ENCODE measurements around the gene ZNF827. TPM values are rescaled to one million over a fixed set of nuclear protein-coding genes. Genes with fewer than 3 reads are reported as not detected.

ZNF827 gene
- total and polyA plus RNA-seq, 4 donors, result 2.6 to 29.2 (median 12.3) TPM

DNA sequence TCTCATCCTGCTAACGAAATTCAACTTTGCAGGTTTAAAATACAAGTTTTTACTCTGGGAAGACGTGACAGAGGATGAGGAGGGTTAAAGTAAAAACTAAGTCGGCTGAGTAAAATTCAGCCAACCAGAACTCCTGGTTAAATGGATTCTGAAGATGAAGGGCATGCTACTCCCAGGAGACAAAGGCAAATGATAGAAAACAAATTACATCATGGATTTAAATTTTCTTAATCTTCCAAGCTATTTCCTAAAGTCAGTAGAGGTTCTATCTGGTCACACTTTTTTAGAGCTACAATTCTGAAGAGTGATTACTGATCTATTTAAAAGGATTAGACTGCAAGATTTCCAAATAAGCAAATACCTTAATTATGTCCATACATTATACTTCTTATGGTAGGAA is 47.9 kb downstream of the ZNF827 start:
- WGBS, 2 donors, result 77 to 80% methylated on average over 3 of the region's 3 CpGs
- ATAC-seq (ENCODE audit: low FRiP score), result no peak
- H3K4me1 ChIP-seq (ENCODE audit: control insufficient read depth in 1 of 2, insufficient read depth in 2 of 2, low read length in 2 of 2), result peaks cover 0 to 2% of the 10 kb centered on the region in 2 donors
- no peak overlapping the region for H3K4me3 ChIP-seq (ENCODE audit: low read length in 2 of 2)
- H3K27me3 ChIP-seq (ENCODE audit: control insufficient read depth in 1 of 2, insufficient read depth in 2 of 2, low read length in 1 of 2), result no peaks in the 10 kb centered on the region
- no peaks in the 10 kb centered on the region for H3K9me3 ChIP-seq (ENCODE audit: control insufficient read depth, low read length)
- H3K27ac ChIP-seq (ENCODE audit: low read depth in 1 of 2, low read length in 2 of 2), result no peak overlapping the region
- DNase-seq, result no peak
- intact Hi-C loops (cut with DNase I), result loop anchor here in 1 of 2 donors (5.0 kb wide), 1 partner anchor 42 kb away; no protein-coding TSS in a partner anchor
- no peaks in the 10 kb centered on the region for H3K36me3 ChIP-seq (ENCODE audit: control insufficient read depth in 1 of 2, insufficient read depth in 2 of 2, low read length in 1 of 2)

DNA sequence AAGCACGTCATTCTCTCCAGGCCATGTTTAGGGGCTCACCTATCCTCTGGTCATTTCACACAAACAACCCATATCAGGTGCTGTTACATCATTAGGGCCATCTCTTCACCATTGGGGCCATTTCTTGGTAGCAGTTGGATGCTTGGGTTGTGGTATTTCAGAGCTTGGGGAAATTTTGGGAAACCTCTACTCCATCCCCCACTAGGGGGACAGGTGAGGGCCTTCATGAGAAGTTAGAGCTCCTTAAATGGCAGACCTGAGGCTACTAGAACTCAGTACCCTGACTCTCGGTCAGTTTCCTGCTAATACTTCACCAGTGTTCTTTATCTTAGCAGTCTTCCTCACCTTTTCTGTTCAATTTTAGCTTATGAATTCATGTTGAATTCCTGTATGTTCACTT is 50.2 kb downstream of the ZNF827 start:
- ATAC-seq (ENCODE audit: low FRiP score) (no peak), DNase-seq (no peak)
- 94 to 97% methylated on average over 2 of the region's 2 CpGs for WGBS, 2 donors
- intact Hi-C loops (cut with DNase I), result loop anchor here (5.0 kb wide), 2 partner anchors 49 to 151 kb away; partner anchors contain the start of gene ZNF827 (in 1 of the 2)
- no peaks in the 10 kb centered on the region for H3K27me3 ChIP-seq (ENCODE audit: control insufficient read depth in 1 of 2, insufficient read depth in 2 of 2, low read length in 1 of 2)
- no peak overlapping the region for H3K4me3 ChIP-seq (ENCODE audit: low read length in 2 of 2)
- no peak overlapping the region for H3K27ac ChIP-seq (ENCODE audit: low read depth in 1 of 2, low read length in 2 of 2)
- H3K36me3 ChIP-seq (ENCODE audit: control insufficient read depth in 1 of 2, insufficient read depth in 2 of 2, low read length in 1 of 2), result no peaks in the 10 kb centered on the region
- H3K9me3 ChIP-seq (ENCODE audit: control insufficient read depth, low read length), result no peaks in the 10 kb centered on the region
- peaks cover 0 to 4% of the 10 kb centered on the region in 2 donors for H3K4me1 ChIP-seq (ENCODE audit: control insufficient read depth in 1 of 2, insufficient read depth in 2 of 2, low read length in 2 of 2)

DNA sequence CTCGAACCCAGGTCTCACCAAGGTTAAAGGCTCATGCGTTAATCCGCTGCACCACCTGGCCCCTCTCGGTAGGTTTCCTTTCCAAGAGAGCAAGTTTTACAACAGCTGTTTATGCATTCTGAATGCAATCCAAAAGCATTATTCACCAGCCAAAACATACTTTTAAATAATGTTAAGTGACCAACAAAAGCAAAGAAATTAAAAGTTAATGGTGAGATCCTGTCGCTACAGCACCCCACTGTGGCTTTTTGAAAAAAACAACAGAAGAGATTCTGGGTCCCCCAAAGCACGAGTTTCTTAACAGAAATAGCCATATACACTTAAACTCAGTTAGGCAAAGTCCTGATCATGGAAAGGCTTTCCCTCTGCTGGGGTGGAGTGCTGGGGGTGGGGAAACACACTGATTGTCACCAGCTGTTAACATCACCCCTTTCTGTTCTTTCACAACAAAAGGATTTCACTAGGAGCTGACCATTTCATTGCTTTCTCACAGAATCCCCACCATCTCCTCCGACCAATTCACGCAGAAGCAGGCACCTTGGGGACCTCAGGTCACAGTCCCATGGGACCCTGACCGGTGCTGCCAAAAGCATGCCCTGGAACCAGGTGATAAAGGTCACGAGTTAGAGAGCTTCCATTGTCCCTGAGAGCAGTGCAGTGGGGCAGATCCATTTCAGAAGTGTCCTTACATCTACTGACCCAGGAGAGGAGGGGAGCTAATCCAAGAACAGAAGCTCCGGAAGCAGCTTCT is 51.2 kb downstream of the ZNF827 start:
- Histone ChIP-seq H3K4me1 (ENCODE audit: control insufficient read depth in 1 of 2, insufficient read depth in 2 of 2, low read length in 2 of 2) (peaks cover 0 to 4% of the 10 kb centered on the region in 2 donors), H3K27ac (ENCODE audit: low read depth in 1 of 2, low read length in 2 of 2) (peak overlapping the region; percentile 36 to 91), H3K36me3 (ENCODE audit: control insufficient read depth in 1 of 2, insufficient read depth in 2 of 2, low read length in 1 of 2) (no peaks in the 10 kb centered on the region), H3K9me3 (ENCODE audit: control insufficient read depth, low read length) (no peaks in the 10 kb centered on the region), H3K27me3 (ENCODE audit: control insufficient read depth in 1 of 2, insufficient read depth in 2 of 2, low read length in 1 of 2) (no peaks in the 10 kb centered on the region), H3K4me3 (ENCODE audit: low read length in 2 of 2) (no peak overlapping the region)
- 12% methylated on average over 11 of the region's 11 CpGs for WGBS, 2 donors
- intact Hi-C loops (cut with DNase I), result loop anchor here (2.0 to 5.0 kb wide), 3 partner anchors 50 to 155 kb away; partner anchors contain the start of gene ZNF827 (in 1 of the 2)
- DNase-seq (no peak), ATAC-seq (ENCODE audit: low FRiP score) (peak; percentile 71)

DNA sequence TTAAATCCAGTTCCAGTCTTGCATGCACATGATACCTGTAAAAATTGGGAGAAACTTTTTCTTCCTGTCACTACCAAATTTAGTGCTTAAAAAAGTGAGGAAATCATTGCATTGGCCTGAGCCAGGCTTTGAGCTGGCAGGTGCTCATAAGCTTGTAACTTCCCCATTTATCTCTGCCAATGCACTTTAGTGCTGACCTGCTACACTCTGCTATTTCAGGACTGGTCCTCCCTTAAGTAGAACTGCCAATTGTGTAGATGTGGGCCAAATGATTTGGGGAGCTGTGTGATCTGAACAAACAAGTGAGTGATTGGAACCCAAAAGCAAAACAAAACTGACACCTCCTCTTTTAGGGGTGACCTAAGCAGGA is 51.8 kb downstream of the ZNF827 start:
- DNase-seq (no peak), ATAC-seq (ENCODE audit: low FRiP score) (peak; percentile 36)
- no peaks in the 10 kb centered on the region for H3K27me3 ChIP-seq (ENCODE audit: control insufficient read depth in 1 of 2, insufficient read depth in 2 of 2, low read length in 1 of 2)
- peaks cover 0 to 4% of the 10 kb centered on the region in 2 donors for H3K4me1 ChIP-seq (ENCODE audit: control insufficient read depth in 1 of 2, insufficient read depth in 2 of 2, low read length in 2 of 2)
- no peak overlapping the region for H3K4me3 ChIP-seq (ENCODE audit: low read length in 2 of 2)
- no peaks in the 10 kb centered on the region for H3K36me3 ChIP-seq (ENCODE audit: control insufficient read depth in 1 of 2, insufficient read depth in 2 of 2, low read length in 1 of 2)
- H3K9me3 ChIP-seq (ENCODE audit: control insufficient read depth, low read length), result no peaks in the 10 kb centered on the region
- intact Hi-C loops (cut with DNase I), result loop anchor here (2.0 to 5.0 kb wide), 3 partner anchors 50 to 154 kb away; partner anchors contain the start of gene ZNF827 (in 1 of the 2)
- peak overlapping the region in 1 of 2 donors; percentile 91 for H3K27ac ChIP-seq (ENCODE audit: low read depth in 1 of 2, low read length in 2 of 2)

DNA sequence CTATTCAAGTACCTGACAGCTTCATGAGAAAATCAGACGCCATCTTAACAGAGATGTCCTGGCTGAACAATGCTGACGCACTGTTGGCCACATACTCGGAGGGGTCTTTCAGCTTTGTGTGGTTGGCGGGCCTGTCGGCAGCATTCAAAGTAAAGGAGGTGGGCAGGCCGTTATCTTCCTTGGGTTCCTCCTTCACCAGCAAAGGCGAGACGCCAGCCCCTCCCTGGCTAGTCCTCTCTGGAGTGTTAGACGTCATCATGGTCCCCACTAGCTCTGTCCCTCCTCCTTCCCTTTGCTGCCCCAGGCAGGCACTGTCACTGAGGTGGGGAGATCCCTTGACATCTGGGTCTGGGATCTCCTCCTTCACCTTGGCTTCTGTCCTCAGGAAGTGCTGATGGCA is 53.0 kb downstream of the ZNF827 start:
- ATAC-seq (ENCODE audit: low FRiP score) (no peak), DNase-seq (no peak)
- Histone ChIP-seq H3K27ac (ENCODE audit: low read depth in 1 of 2, low read length in 2 of 2) (peak overlapping the region in 1 of 2 donors; percentile 62), H3K4me1 (ENCODE audit: control insufficient read depth in 1 of 2, insufficient read depth in 2 of 2, low read length in 2 of 2) (peaks cover 0 to 5% of the 10 kb centered on the region in 2 donors), H3K36me3 (ENCODE audit: control insufficient read depth in 1 of 2, insufficient read depth in 2 of 2, low read length in 1 of 2) (no peaks in the 10 kb centered on the region), H3K4me3 (ENCODE audit: low read length in 2 of 2) (no peak overlapping the region), H3K9me3 (ENCODE audit: control insufficient read depth, low read length) (no peaks in the 10 kb centered on the region), H3K27me3 (ENCODE audit: control insufficient read depth in 1 of 2, insufficient read depth in 2 of 2, low read length in 1 of 2) (no peaks in the 10 kb centered on the region)
- 90 to 91% methylated on average over 9 of the region's 9 CpGs for WGBS, 2 donors
- intact Hi-C loops (cut with DNase I), result loop anchor here (2.0 to 5.0 kb wide), 3 partner anchors 52 to 153 kb away; partner anchors contain the start of gene ZNF827 (in 1 of the 2)

DNA sequence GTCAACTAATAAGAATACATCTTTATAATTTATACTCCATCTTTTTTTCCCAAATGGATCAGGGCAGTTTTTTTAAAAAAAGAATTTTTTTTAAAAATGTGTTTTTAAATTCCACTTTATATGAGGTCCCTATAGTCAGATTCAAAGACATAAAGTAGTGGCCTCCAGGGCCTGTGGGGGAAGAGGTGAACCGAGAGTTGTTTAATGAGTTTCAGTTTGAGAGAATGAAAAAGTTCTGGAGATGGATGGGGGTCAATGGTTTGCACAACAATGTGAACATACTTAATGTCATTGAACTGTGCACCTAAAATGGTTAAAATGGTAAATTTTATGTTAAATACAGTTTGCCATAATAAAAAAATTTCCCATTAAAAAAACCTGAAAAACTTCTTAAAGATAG is 53.8 kb downstream of the ZNF827 start:
- Histone ChIP-seq H3K4me3 (ENCODE audit: low read length in 2 of 2) (no peak overlapping the region), H3K9me3 (ENCODE audit: control insufficient read depth, low read length) (no peaks in the 10 kb centered on the region), H3K36me3 (ENCODE audit: control insufficient read depth in 1 of 2, insufficient read depth in 2 of 2, low read length in 1 of 2) (no peaks in the 10 kb centered on the region), H3K4me1 (ENCODE audit: control insufficient read depth in 1 of 2, insufficient read depth in 2 of 2, low read length in 2 of 2) (peaks cover 0 to 6% of the 10 kb centered on the region in 2 donors), H3K27ac (ENCODE audit: low read depth in 1 of 2, low read length in 2 of 2) (no peak overlapping the region), H3K27me3 (ENCODE audit: control insufficient read depth in 1 of 2, insufficient read depth in 2 of 2, low read length in 1 of 2) (no peaks in the 10 kb centered on the region)
- WGBS, 2 donors, result 91 to 98% methylated on average over 1 of the region's 1 CpG
- DNase-seq, result no peak
- no peak for ATAC-seq (ENCODE audit: low FRiP score)
- intact Hi-C loops (cut with DNase I), result loop anchor here (5.0 kb wide), 2 partner anchors 53 to 147 kb away; partner anchors contain the start of gene ZNF827 (in 1 of the 2)

DNA sequence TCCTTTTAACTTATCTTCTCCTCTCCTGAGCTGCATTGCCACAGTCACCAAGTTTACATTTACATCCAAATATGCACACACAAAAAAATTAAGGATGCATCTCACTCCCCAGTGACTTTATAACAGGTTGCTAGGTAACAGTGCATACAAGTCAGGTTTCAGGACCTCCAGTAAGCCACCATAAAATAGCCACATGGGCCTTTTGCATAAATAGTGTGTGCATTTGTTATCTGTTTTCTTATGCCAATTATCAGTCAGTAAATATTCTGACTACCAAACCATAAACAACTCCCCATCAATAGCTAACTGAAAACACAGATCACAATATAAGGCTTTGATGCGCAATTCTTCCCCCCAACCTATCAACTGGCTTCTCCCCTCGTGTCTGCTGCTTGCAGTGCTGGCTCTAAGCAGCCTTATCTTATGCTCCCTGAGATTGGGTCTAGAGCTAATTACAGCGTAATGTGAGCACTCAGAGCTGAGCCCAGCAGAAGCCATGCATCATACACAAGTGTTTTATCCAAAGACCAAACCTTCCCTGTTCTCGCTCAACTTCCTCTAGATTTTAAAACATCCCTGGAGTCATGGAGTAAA is 55.4 kb downstream of the ZNF827 start:
- H3K36me3 ChIP-seq (ENCODE audit: control insufficient read depth in 1 of 2, insufficient read depth in 2 of 2, low read length in 1 of 2), result no peaks in the 10 kb centered on the region
- DNase-seq, result no peak
- no peak overlapping the region for H3K4me3 ChIP-seq (ENCODE audit: low read length in 2 of 2)
- no peak overlapping the region for H3K27ac ChIP-seq (ENCODE audit: low read depth in 1 of 2, low read length in 2 of 2)
- no peaks in the 10 kb centered on the region for H3K27me3 ChIP-seq (ENCODE audit: control insufficient read depth in 1 of 2, insufficient read depth in 2 of 2, low read length in 1 of 2)
- WGBS, 2 donors, result 92 to 93% methylated on average over 4 of the region's 4 CpGs
- ATAC-seq (ENCODE audit: low FRiP score), result no peak
- H3K9me3 ChIP-seq (ENCODE audit: control insufficient read depth, low read length), result no peaks in the 10 kb centered on the region
- H3K4me1 ChIP-seq (ENCODE audit: control insufficient read depth in 1 of 2, insufficient read depth in 2 of 2, low read length in 2 of 2), result peaks cover 5 to 6% of the 10 kb centered on the region in 2 donors
- intact Hi-C loops (cut with DNase I), result no loop called here

DNA sequence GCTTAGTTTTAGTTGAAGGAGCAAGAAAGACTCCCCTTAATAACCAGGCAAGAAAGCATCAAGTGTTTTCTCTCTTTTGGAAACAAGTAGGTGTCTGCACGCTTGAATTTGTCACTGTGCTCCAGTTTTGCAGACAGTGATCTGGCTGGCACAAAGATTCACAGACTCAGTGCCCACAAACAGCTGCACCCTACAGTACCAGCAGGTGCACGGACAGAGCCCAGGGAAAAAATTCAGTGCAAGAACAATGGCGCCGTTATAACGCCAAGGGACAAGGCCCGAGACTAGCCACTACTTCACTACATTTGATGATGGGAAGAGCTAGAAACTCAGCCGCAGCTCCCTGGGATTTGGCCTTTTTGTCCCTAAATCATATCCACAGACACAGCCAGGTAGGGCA is 56.0 kb downstream of the ZNF827 start:
- ATAC-seq (ENCODE audit: low FRiP score), result no peak
- intact Hi-C loops (cut with DNase I), result no loop called here
- H3K36me3 ChIP-seq (ENCODE audit: control insufficient read depth in 1 of 2, insufficient read depth in 2 of 2, low read length in 1 of 2), result no peaks in the 10 kb centered on the region
- peaks cover 5% of the 10 kb centered on the region in 2 donors for H3K4me1 ChIP-seq (ENCODE audit: control insufficient read depth in 1 of 2, insufficient read depth in 2 of 2, low read length in 2 of 2)
- DNase-seq, result no peak
- WGBS, 2 donors, result 91 to 94% methylated on average over 7 of the region's 7 CpGs
- no peak overlapping the region for H3K4me3 ChIP-seq (ENCODE audit: low read length in 2 of 2)
- H3K9me3 ChIP-seq (ENCODE audit: control insufficient read depth, low read length), result no peaks in the 10 kb centered on the region
- H3K27me3 ChIP-seq (ENCODE audit: control insufficient read depth in 1 of 2, insufficient read depth in 2 of 2, low read length in 1 of 2), result no peaks in the 10 kb centered on the region
- H3K27ac ChIP-seq (ENCODE audit: low read depth in 1 of 2, low read length in 2 of 2), result no peak overlapping the region

Data from aorta (tissue), 5 donors.